ENCODE measurements around the gene PKIB.

DNA sequence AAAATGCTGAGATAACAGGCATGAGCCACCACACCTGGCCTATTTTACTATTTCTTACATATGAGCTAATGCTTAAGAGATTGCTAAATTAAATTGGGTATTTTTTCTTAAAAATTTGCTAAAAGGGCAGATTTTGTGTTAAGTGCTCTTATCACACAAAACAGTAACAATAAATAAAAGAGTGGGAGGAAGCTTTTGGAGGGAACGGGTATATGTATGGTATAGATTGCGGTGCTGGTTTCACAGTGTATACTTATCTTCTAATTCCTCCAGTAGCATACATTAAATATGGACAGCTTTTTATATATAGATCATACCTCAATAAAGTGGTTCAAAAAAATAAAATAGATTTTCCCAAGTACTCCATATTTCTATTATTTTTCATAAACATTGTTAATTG, 129.9 kb downstream of the PKIB start:
- TF ChIP-seq TAF1 (IDR thresholded peaks at IDR 0.05; ENCODE audit: low read depth) (no peak), ZBTB7A (IDR thresholded peaks at IDR 0.05; ENCODE audit: low read depth) (no peak)

All from Ishikawa (cell line).